Measurements from ENCODE around the gene NTNG2. TPM values are rescaled to one million over a fixed set of nuclear protein-coding genes. Genes with fewer than 3 reads are reported as not detected.

The NTNG2 gene
- total and polyA plus RNA-seq, 2 donors (not counting 3 experiments of a cell fraction or from before 2014, with no cell fraction given), result 0.08 to 0.88 TPM

- CTCF ChIA-PET, result interaction anchor here (3.8 kb wide), 1 partner anchor 25 kb away, joined by 14 read pairs; no protein-coding TSS in a partner anchor
- POLR2A ChIA-PET, result no interaction called here
- peak; percentile 32 for DNase-seq (ENCODE audit: low read depth, low spot score)
These were observed 17.0 kb upstream of the NTNG2 start for GRCh38 chr9:132144708-132145365.

GRCh38 chr9:132146039-132146438 lies 15.8 kb upstream of the NTNG2 start:
- ChIA-PET POLR2A (no interaction called here), CTCF (interaction anchor here (3.8 kb wide), 1 partner anchor 24 kb away, joined by 14 read pairs; no protein-coding TSS in a partner anchor)
- H3K36me3 ChIP-seq (ENCODE audit: control insufficient read depth in 2 of 2, extremely low read depth in 1 of 2, insufficient read depth in 2 of 2, low read length in 2 of 2), result no peaks in the 10 kb centered on the region
- intact Hi-C loops (cut with micrococcal nuclease), result no loop called here
- DNase-seq (ENCODE audit: low read depth, low spot score) (no peak), FAIRE-seq (no peak)
- H4K20me1 ChIP-seq (replicated peaks; ENCODE audit: control insufficient read depth, extremely low read depth, insufficient read depth, low read length), result no peaks in the 10 kb centered on the region
- H3K4me1 ChIP-seq (ENCODE audit: control insufficient read depth, extremely low read depth, insufficient read depth, low read length), result no peaks in the 10 kb centered on the region
- H3K4me2 ChIP-seq (ENCODE audit: insufficient read depth, low read length), result no peak overlapping the region
- BruUV-seq (replicated peaks), result no TSS peak
- TF ChIP-seq JUN (IDR thresholded peaks at IDR 0.05; ENCODE audit: borderline replicate concordance, insufficient read depth, insufficient read length, low read depth) (no peak), CTCF (IDR thresholded peaks at IDR 0.05; ENCODE audit: extremely low read depth in 1 of 2, insufficient read depth in 1 of 2, low read depth in 1 of 2, low read length in 2 of 2) (no peak), POLR2AphosphoS5 (IDR thresholded peaks at IDR 0.05; ENCODE audit: insufficient read depth, low read depth, low read length) (no peak), FOS (IDR thresholded peaks at IDR 0.05; ENCODE audit: borderline replicate concordance, insufficient read depth, low read length) (no peak), EZH2 (IDR thresholded peaks at IDR 0.05; ENCODE audit: borderline replicate concordance, low read depth, low read length, severe bottlenecking) (no peak), GATA2 (IDR thresholded peaks at IDR 0.05; ENCODE audit: insufficient read depth, insufficient read length, low read depth, low read length) (no peak), POLR2A (IDR thresholded peaks at IDR 0.05; ENCODE audit: low read depth, low read length) (no peak), MYC (IDR thresholded peaks at IDR 0.05; ENCODE audit: low read depth, low read length) (no peak), MAX (IDR thresholded peaks at IDR 0.05; ENCODE audit: insufficient read depth, insufficient read length) (no peak)
- no peak overlapping the region for H3K4me3 ChIP-seq (replicated peaks in 1 of 3; ENCODE audit: insufficient read depth in 1 of 3, low read depth in 1 of 3, low read length in 3 of 3)
- no peak overlapping the region for H2AFZ ChIP-seq (ENCODE audit: low read depth, low read length)
- no peak overlapping the region for H3K9ac ChIP-seq (replicated peaks; ENCODE audit: extremely low read depth, insufficient read depth, low read length)
- H3K27me3 ChIP-seq (ENCODE audit: control insufficient read depth in 2 of 2, insufficient read depth in 2 of 2, low read length in 2 of 2), result peaks cover 13 to 14% of the 10 kb centered on the region in 2 experiments
- no peaks in the 10 kb centered on the region for H3K9me1 ChIP-seq (replicated peaks; ENCODE audit: control insufficient read depth, extremely low read depth, insufficient read depth, low read length)
- dilution Hi-C loops (cut with MboI; ENCODE audit: extremely low pct_ligation_motif_present, low sequenced_read_pairs), result no loop called here
- H3K9me3 ChIP-seq (replicated peaks; ENCODE audit: control insufficient read depth, insufficient read depth, low read length), result no peaks in the 10 kb centered on the region
- H3K79me2 ChIP-seq (ENCODE audit: control insufficient read depth, insufficient read depth, low read length), result no peaks in the 10 kb centered on the region
- H3K27ac ChIP-seq (ENCODE audit: insufficient read depth, low read depth, low read length), result no peak overlapping the region

More at GRCh38 chr9:132144708-132145365, 17.0 kb upstream of the NTNG2 start:
- no TSS peak for BruUV-seq (replicated peaks)
- no peak overlapping the region for H2AFZ ChIP-seq (ENCODE audit: low read depth, low read length)
- no peak overlapping the region for H3K4me3 ChIP-seq (replicated peaks in 1 of 3; ENCODE audit: insufficient read depth in 1 of 3, low read depth in 1 of 3, low read length in 3 of 3)
- dilution Hi-C loops (cut with MboI; ENCODE audit: extremely low pct_ligation_motif_present, low sequenced_read_pairs) (no loop called here), intact Hi-C loops (cut with micrococcal nuclease) (no loop called here)
- no peaks in the 10 kb centered on the region for H3K9me3 ChIP-seq (replicated peaks; ENCODE audit: control insufficient read depth, insufficient read depth, low read length)
- no peaks in the 10 kb centered on the region for H3K4me1 ChIP-seq (ENCODE audit: control insufficient read depth, extremely low read depth, insufficient read depth, low read length)
- TF ChIP-seq FOS (IDR thresholded peaks at IDR 0.05; ENCODE audit: borderline replicate concordance, insufficient read depth, low read length) (peak; percentile 56), EZH2 (IDR thresholded peaks at IDR 0.05; ENCODE audit: borderline replicate concordance, low read depth, low read length, severe bottlenecking) (no peak)
- H3K27ac ChIP-seq (ENCODE audit: insufficient read depth, low read depth, low read length), result no peak overlapping the region
- no peaks in the 10 kb centered on the region for H3K79me2 ChIP-seq (ENCODE audit: control insufficient read depth, insufficient read depth, low read length)
- no peak overlapping the region for H3K4me2 ChIP-seq (ENCODE audit: insufficient read depth, low read length)
- H3K36me3 ChIP-seq (ENCODE audit: control insufficient read depth in 2 of 2, extremely low read depth in 1 of 2, insufficient read depth in 2 of 2, low read length in 2 of 2), result no peaks in the 10 kb centered on the region
- H3K9me1 ChIP-seq (replicated peaks; ENCODE audit: control insufficient read depth, extremely low read depth, insufficient read depth, low read length), result no peaks in the 10 kb centered on the region
- H3K9ac ChIP-seq (replicated peaks; ENCODE audit: extremely low read depth, insufficient read depth, low read length), result no peak overlapping the region
- H4K20me1 ChIP-seq (replicated peaks; ENCODE audit: control insufficient read depth, extremely low read depth, insufficient read depth, low read length), result no peaks in the 10 kb centered on the region
- peak; percentile 62 for FAIRE-seq
- peaks cover 14 to 19% of the 10 kb centered on the region in 2 experiments for H3K27me3 ChIP-seq (ENCODE audit: control insufficient read depth in 2 of 2, insufficient read depth in 2 of 2, low read length in 2 of 2)
